Cardiac atrium fibroblast (primary cell): Measurements from ENCODE around the gene VCX3A. TPM values are rescaled to one million over a fixed set of nuclear protein-coding genes. Genes with fewer than 3 reads are reported as not detected.

ENCODE experiments used
- total RNA-seq: library from RNA; depleted of rRNA; stranded (reverse); fragments of >200 nt; gene quantifications from 2 replicates; pipeline ENCODE4 v1.2.3, GENCODE V29; 2015

Gene VCX3A
- total RNA-seq: not detected in 2 replicates

GRCh38 chrX:6535018-6535417, at the start of gene VCX3A:
TSS of gene VCX3A (minus strand) at chrX:6535118. CDS start at chrX:6534497, 621 bp downstream.

